Hepatocyte (in vitro differentiated cells): ENCODE measurements around the gene LDLRAD4.

ENCODE experiments used
- CTCF ChIP-seq: fragments of 200-600 bp; sonication (generic); IDR thresholded peaks from 2 replicates; pipeline ENCODE4 v1.5.1; 2016; ENCODE audit warnings: antibody characterized with exemption, mild to moderate bottlenecking; ENCODE audit not compliant: poor library complexity
- EZH2phosphoT487 ChIP-seq: fragments of 200-600 bp; sonication (generic); IDR thresholded peaks from one replicate; pipeline ENCODE4 v1.6.1; 2018; ENCODE audit warnings: antibody characterized with exemption, mild to moderate bottlenecking, low read depth, moderate library complexity; ENCODE audit not compliant: unreplicated experiment, severe bottlenecking

GRCh38 chr18:13416848-13417247, 198.3 kb downstream of the LDLRAD4 start:
- TF ChIP-seq EZH2phosphoT487, result no peak
- no peak for TF ChIP-seq CTCF
